Measurements from ENCODE around the gene MYO1E.

DNA sequence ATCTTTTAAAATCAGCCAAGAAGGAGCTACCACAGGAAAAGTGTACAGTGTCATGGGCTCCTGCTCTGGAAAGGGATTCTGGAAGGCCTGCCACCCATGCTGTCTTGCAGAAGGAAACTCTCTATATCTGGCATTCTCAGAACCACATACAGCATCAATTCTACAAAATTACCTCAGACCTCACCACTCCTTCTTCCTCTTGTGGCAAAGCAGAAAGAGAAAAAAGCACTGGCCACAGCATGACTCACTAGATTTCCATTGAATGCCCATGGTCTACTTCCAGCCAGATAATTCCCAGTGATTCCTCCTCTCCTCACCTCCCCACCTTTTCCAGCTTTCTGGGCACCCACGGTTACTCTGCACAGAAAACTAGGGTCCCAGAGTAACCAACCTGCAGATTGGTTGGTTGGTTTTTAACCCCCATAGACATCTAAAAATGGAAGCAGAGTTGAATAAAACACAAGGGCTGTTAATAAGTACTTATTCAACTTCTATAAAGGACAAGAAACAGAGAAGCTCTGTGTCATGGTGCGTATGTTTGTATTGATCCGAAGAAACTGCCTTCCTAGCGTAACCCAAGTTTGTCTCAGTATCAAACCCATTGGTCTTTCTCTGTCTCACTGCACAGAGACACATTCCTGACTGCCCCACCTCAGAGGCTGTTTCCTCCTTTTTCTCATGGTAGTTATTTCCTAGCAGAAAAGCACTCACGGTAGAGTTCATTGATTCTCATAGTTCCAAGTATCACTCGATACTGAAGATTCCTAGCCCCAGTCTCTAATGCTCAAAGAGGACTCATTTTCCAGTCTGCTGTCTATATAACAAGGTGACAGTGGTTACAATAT lies 98.3 kb downstream of the MYO1E start:
- TF ChIP-seq, protein P1, sequence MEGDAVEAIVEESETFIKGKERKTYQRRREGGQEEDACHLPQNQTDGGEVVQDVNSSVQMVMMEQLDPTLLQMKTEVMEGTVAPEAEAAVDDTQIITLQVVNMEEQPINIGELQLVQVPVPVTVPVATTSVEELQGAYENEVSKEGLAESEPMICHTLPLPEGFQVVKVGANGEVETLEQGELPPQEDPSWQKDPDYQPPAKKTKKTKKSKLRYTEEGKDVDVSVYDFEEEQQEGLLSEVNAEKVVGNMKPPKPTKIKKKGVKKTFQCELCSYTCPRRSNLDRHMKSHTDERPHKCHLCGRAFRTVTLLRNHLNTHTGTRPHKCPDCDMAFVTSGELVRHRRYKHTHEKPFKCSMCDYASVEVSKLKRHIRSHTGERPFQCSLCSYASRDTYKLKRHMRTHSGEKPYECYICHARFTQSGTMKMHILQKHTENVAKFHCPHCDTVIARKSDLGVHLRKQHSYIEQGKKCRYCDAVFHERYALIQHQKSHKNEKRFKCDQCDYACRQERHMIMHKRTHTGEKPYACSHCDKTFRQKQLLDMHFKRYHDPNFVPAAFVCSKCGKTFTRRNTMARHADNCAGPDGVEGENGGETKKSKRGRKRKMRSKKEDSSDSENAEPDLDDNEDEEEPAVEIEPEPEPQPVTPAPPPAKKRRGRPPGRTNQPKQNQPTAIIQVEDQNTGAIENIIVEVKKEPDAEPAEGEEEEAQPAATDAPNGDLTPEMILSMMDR (IDR thresholded peaks at IDR 0.05): no peak
- no peak for TF ChIP-seq POLR2A (IDR thresholded peaks at IDR 0.05)

All from uterus (tissue), 2 donors.